ENCODE results near the gene PKP2.
"Not testable (repeated sequence)": the region's sequence is repeated elsewhere in the genome, so short reads cannot be mapped to it uniquely, and the experiment has no call there.

PKP2 gene

GRCh38 chr12:32894566-32894965, 2.0 kb downstream of the PKP2 start:
- TF ChIP-seq CTCF (IDR thresholded peaks at IDR 0.05; ENCODE audit: low read depth, low read length, missing control alignments) = no peak
- Histone ChIP-seq H3K36me3 (replicated peaks) (no peaks in the 10 kb centered on the region), H3K27ac (no peak overlapping the region), H3K27me3 (replicated peaks) (peaks cover 10% of the 10 kb centered on the region), H3K4me3 (ENCODE audit: low read depth, low read length) (no peak overlapping the region)
- DNase-seq = no peak
- in situ Hi-C loops (cut with HindIII; ENCODE audit: low pct_ligation_motif_present, low sequenced_read_pairs) = no loop called here

- H3K36me3 ChIP-seq (replicated peaks) = no peaks in the 10 kb centered on the region
Measured at GRCh38 chr12:32893458-32893857, 3.1 kb downstream of the PKP2 start.

GRCh38 chr12:32893043-32893442, 3.5 kb downstream of the PKP2 start:
- peaks cover 10% of the 10 kb centered on the region for H3K27me3 ChIP-seq (replicated peaks)
- no peak for TF ChIP-seq CTCF (IDR thresholded peaks at IDR 0.05; ENCODE audit: low read depth, low read length, missing control alignments)
- H3K4me3 ChIP-seq (ENCODE audit: low read depth, low read length) = no peak overlapping the region
- in situ Hi-C loops (cut with HindIII; ENCODE audit: low pct_ligation_motif_present, low sequenced_read_pairs) = no loop called here
- no peaks in the 10 kb centered on the region for H3K36me3 ChIP-seq (replicated peaks)
- H3K27ac ChIP-seq = no peak overlapping the region
- no peak for DNase-seq

More at GRCh38 chr12:32893458-32893857, 3.1 kb downstream of the PKP2 start:
- Histone ChIP-seq H3K27ac (no peak overlapping the region), H3K27me3 (replicated peaks) (peaks cover 10% of the 10 kb centered on the region), H3K4me3 (ENCODE audit: low read depth, low read length) (no peak overlapping the region)
- TF ChIP-seq CTCF (IDR thresholded peaks at IDR 0.05; ENCODE audit: low read depth, low read length, missing control alignments) = no peak
- no peak for DNase-seq
- in situ Hi-C loops (cut with HindIII; ENCODE audit: low pct_ligation_motif_present, low sequenced_read_pairs) = no loop called here

- peaks cover 10% of the 10 kb centered on the region for H3K27me3 ChIP-seq (replicated peaks)
- H3K27ac ChIP-seq; DNase-seq; H3K4me3 ChIP-seq (ENCODE audit: low read depth, low read length); in situ Hi-C loops (cut with HindIII; ENCODE audit: low pct_ligation_motif_present, low sequenced_read_pairs); H3K36me3 ChIP-seq (replicated peaks): not testable (repeated sequence)
Measured at GRCh38 chr12:32892369-32892768, 4.2 kb downstream of the PKP2 start.

GRCh38 chr12:32891956-32892355, 4.6 kb downstream of the PKP2 start:
- TF ChIP-seq CTCF (IDR thresholded peaks at IDR 0.05; ENCODE audit: low read depth, low read length, missing control alignments) = no peak
- in situ Hi-C loops (cut with HindIII; ENCODE audit: low pct_ligation_motif_present, low sequenced_read_pairs) = no loop called here
- DNase-seq = peak; percentile 20
- no peaks in the 10 kb centered on the region for H3K36me3 ChIP-seq (replicated peaks)
- H3K27ac ChIP-seq = no peak overlapping the region
- H3K27me3 ChIP-seq (replicated peaks) = peaks cover 10% of the 10 kb centered on the region
- no peak overlapping the region for H3K4me3 ChIP-seq (ENCODE audit: low read depth, low read length)

- Histone ChIP-seq H3K36me3 (replicated peaks) (no peaks in the 10 kb centered on the region), H3K27me3 (replicated peaks) (peaks cover 10% of the 10 kb centered on the region), H3K4me3 (ENCODE audit: low read depth, low read length) (no peak overlapping the region), H3K27ac (peak overlapping the region; percentile 2)
- DNase-seq = no peak
- TF ChIP-seq CTCF (IDR thresholded peaks at IDR 0.05; ENCODE audit: low read depth, low read length, missing control alignments) = no peak
- in situ Hi-C loops (cut with HindIII; ENCODE audit: low pct_ligation_motif_present, low sequenced_read_pairs) = no loop called here
Measured at GRCh38 chr12:32891526-32891925, 5.1 kb downstream of the PKP2 start.
